NCI-H1694 treated with DMSO at 0.1 percent for 48 hours (cell line): ENCODE data around the gene EIF4H.
"Not testable (repeated sequence)": the region's sequence is repeated elsewhere in the genome, so short reads cannot be mapped to it uniquely, and the experiment has no call there.

Experiments used
- DNase-seq: peaks from one replicate; lab custom pipeline; 2025; lab: John Stamatoyannopoulos, UW

EIF4H gene

DNA sequence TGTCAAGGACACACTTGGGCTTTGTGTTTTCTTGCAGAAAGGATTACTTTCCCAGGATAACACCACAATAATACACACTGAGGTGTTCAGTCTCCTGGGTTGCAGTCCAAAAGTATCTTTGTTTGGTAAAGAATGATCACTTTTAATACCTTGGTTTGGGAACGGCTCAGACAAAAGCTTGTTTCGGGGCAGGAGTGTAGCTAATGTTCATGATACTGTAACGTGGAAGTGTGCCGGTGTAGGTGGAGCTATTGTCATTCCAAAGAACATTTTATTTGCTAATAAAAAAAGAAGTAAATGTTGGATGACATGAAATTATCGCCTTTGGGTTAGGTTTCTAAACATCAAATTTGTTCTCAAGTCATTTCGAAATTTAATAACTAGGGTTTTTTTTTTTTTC is 1.2 kb downstream of the EIF4H start:
- no peak for DNase-seq

DNA sequence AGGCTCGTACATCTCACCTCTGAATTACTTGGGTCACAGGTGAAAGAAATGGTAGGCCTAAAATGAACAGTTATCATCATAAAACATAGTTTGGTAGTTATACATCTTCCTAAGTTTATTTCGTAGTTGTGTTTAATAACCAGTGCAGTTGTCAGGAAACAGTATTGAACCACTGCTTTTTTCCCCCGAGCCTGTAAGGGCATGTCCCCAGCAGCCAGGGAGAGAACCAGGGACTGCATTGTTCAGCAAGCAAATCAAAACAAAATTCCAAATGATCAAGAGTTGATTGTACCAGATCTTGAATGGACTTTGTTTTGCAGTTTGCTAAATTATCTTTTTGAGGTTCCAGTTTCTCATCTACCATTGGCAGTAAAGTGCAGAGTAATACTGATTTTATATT is 2.4 kb downstream of the EIF4H start:
- no peak for DNase-seq

DNA sequence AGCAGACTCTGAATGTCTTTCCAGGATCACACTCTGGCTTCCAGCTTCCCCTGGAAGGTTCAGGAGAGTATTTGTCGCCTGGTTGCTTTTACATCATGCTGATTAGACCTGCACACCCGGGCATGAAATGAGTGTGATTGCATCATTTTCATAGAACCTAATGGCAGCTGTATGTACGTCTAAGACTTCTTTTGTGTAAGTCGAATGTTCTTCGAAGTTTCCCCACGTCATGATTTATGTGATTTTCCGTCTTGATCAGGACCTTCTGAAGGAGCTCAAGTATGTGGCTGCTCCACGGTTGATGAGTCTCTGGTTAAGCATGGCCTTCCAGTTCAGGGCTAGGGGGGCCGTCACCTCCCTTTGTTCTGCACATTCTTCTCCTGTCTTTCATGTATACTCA is 4.5 kb downstream of the EIF4H start:
- no peak for DNase-seq

DNA sequence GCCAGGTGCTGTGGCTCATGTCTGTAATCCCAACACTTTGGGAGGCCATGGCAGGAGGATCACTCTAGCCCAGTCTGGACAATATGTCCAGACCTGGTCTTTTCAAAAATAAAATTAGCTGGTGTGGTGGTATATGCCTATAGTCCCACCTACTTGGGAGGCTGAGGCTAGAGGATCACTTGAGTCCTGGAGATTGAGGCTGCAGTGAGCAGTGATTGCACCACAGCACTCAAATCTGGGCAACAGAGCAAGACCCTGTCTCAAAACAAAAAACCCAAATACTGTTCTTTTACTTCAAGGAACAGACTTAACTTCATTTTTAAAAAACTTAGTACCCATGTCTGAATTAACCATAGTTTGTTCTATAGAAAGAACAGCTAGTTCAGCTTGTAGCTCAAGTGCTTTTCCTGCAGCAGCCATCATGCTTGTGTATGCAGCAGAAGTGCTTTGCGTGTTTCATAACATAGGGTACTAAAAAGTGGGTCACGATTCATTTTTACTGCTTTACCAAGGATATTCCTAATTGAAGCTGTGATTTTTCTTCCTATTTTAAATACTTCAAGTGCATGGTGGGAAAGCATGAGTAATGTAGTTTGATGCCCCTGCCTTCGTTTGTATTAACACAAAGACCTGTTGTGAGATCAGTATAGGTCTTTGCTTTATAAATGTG is 5.9 kb downstream of the EIF4H start:
- DNase-seq: no peak

DNA sequence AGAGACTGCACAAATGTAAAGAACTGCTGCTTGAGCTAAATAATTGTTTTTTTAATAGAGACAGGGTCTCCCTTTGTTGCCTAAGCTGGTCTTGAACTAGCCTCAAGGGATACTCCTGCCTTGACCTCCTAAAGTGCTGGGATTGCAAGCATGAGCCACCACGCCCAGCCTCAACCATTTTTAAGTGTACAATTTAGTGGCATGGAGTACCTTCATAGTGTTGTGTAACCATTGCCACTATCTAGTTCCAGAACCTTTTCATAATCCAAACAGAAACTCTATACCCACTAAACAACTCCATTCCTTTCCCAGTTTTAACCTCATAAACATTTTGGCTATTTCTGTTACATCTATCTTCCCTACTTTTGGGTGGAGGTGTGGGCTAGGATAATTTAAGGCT is 6.7 kb downstream of the EIF4H start:
- DNase-seq: no peak

DNA sequence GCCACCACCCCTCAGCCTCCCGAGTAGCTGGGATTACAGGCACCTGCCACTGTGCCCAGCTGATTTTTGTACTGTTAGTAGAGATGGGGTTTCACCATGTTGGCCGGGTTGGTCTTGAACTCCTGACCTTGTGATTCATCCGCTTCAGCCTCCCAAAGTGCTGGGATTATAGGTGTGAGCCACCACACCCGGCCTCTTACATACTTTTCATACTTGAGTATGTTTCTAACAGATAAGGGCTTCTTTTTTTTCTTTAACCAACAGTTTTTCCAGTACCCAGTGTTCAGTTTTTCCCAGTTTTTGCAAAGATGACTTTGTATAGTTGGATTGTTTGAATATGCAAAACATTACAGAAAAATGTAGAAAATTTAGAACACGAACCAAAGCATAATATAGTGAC is 7.7 kb downstream of the EIF4H start:
- DNase-seq: no peak

DNA sequence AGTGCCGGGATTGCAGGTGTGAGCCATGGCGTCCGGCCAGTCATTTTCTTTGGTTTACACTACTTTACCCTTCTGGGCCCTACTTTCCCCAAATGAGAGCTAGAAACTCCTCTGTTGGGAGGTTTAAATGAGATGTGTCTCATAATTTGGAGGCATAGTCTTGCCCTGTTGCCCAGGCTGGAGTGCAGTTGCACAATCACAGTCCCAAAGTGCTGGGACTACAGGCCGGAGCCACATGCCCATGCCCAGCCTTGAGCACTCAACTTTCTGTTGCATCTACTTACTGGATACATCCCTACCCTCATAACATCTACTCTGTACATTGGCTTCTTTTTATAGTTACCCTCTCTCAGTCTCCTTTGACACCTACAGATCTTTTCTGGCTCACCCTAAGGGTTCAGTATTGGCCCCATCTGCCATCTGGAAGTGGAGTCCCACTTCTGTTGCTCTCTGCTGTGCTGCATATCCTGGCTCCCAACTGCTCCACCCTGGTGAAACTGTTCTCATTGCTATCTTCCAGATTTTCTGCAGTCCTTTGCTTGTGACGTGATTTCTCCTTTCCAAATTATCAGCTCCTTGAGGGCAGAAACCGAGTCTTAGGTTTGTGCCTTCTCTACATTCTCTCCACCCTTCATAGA is 8.4 kb downstream of the EIF4H start:
- no peak for DNase-seq

DNA sequence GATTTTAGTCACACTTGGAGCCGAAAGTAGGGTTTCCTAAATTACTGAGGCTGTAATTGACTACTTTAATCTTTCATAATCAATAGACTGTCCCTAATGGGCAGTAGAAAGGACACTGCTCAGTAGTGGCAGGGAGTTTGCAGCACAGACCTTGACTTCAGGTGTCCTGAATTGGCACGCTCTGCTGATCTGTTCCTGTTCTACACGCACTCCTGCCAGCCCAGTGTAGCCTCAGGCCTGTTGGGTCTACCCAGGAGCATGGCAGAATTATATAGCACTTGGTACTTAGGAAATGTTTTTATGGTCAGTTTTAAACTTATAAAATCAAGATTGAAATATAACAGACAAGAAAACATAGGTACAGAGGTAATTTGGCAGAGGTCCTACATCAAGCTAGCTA is 9.0 kb downstream of the EIF4H start:
- no peak for DNase-seq

DNA sequence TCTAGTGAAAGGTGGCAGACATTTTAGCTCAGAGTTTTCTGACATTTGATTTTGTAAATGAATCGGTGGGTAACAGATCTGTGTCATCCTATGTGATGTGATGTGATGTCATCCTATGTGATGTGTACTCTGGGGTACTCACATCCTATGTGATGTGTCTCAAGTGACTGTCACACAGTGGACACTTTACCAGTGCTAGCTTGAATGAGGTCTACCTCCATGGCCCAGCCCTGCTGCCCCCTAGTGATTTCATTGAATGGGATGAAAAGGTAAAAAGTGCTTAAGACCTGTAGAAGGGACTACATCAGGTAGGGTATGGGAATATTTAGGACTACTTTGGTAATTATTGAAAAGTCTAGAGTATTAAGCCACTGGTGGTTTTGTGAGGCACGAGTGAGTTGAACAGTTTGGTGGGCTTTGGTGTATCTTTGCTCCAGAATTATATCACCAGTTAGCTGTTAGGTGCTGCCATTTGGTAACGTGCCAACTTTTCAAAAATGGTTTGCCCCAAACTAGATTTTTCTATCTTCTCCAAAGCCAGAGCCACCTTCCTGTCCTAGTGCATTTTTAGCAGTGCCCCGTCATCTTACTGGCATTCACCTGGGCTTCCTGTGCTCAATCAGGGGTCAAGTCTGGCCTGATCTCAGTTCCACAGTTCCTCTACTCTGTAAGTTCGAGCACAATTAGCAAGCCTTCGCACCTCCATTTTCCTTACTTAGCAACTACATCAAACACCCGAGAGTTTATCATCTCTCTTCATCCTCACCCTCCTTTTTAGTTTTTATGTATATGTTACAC is 9.7 kb downstream of the EIF4H start:
- no peak for DNase-seq

DNA sequence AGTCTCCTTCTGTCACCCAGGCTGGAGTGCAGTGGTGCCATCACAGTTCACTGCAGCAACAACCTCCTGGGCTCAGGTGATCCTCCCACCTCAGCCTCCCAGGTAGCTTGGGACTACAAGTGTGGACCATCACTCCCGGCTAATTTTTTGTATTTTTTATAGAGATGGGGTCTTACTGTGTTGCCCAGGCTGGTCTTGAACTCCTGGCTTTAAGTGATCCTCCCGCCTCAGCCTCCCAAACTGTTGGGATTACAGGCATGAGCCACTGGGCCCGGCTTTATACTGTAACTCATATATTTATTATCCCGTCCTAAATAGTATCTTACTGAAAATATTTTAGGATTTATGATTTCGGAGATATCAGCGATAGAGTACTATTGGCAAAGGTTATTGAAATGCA is 10.9 kb downstream of the EIF4H start:
- DNase-seq: no peak

DNA sequence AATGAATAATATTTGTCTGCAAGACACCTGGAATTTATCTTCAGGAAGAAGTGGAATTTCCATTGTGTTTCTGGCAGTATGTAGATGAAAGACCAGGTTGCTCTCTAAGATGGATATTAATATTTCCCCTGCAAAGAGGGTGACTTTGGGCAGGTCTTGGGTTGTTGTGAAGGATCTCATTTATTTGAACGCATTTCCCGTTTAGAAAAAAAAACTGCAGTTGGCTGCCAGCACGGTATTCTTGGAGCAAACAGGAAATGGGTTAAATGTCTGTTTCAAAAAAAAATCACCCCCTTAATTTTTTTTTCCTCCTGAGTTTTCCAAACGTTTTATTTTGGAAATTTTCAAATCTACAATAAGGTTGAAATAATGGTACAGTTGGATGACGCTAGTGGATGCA is 11.5 kb downstream of the EIF4H start:
- DNase-seq: no peak

DNA sequence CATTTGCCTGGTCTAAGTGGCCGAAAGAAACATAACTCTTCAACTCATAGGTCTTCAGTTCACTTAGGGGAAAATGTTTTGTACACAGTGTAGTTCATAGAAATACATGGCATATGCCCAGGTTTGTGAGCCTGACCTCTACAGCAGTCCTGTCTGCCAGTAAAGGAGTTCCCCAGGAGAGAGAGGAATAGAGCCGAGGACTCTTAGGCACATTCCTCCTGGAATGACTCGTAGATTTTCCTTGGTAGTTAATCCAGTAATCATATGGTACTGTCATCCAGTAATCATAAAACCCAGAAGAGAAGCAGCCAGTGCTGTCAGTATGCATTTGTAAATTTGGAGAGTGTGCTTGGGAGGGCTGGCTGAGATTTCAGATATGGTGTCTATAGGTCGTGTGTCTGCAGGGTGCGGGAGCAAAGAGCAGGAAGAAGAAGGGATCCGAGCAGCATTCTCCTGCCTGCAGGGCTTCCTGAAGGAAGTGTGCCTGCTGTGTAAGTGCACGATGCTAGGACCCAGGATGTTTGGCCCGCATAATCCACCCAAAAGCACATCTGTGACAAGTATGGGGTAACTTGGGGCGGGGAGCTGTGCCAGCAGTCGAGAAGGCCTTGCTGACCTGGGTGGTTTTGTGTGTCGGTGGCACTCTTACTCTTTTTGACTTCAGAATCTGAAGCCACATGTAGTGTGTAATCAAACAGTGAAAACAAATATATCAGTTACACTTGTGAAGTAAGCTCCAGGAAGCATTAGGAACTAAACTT is 13.9 kb downstream of the EIF4H start:
- DNase-seq: no peak

DNA sequence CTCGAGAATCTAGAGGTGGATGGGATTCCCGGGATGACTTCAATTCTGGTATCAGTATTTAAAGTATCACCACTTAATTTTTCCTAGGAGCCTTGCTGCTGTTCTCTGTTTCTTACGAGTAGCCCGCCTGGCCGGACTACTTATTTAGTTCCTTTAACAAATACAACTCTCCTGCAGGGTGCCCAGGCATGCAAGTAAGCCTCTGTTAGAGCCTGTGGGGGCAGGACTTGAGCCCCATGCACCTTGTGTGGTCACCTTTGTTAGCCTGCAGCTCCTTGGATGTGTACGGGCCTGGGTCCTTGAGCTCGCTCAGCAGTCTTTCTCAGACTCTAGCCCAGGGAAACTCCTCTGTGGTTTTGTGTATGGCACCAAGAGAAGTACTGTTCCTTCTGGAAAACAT is 16.1 kb downstream of the EIF4H start:
- no peak for DNase-seq

DNA sequence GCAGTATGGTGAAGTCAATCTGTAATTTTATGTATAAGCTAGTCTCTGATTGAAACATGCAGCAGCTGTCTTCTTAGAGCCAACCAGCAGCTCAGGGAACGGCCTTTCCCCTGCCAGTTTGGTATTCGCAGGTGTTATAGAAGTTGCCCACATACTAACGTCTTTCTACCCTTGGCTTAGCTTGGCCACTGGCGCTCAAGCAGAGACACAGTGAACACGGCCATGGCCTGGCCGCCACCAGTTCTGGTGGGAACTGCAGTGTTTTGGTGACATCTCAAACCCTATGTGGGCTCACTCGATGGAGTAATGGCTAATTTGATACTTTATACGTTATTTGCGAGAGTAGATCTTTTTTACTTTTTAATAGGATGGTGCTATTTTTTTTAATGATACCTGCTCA is 17.1 kb downstream of the EIF4H start:
- no peak for DNase-seq

DNA sequence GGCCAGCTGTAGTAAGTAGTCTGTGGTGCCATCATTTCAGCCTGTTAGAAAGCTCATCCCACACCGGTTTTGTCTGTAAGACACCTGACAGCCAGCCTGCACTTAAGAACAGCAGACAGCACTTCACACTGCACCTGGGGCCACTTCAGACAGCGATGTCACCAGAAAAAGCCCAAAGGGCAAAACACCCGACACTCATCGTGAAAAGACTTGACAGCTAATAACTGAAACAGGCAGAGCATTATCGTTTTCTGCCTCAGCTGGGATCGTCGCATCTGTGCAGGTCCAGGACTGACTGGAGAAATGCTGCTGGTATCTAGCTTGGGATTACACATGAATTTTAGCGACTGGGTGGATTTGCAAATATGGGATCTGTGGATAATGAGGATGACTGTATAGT is 18.9 kb downstream of the EIF4H start:
- no peak for DNase-seq

DNA sequence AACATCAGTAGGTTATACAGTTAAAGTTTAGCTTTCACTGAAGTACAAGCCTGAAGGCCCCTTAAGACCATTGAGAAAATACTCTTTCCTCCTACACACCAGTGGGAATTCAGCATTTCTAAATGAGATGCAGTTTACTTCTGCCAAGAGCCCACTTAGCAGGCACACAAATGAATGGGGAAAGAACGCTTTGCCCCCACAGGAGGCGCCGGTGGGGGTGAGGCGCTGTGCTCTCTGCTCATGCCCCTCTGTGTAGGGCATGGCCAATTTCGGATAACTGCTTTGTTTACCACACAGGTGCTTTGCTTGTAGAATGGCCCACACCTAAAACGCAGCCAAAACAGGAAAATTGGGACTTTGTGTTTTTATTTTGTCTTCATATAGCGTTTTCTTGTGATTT is 19.8 kb downstream of the EIF4H start:
- no peak for DNase-seq

DNA sequence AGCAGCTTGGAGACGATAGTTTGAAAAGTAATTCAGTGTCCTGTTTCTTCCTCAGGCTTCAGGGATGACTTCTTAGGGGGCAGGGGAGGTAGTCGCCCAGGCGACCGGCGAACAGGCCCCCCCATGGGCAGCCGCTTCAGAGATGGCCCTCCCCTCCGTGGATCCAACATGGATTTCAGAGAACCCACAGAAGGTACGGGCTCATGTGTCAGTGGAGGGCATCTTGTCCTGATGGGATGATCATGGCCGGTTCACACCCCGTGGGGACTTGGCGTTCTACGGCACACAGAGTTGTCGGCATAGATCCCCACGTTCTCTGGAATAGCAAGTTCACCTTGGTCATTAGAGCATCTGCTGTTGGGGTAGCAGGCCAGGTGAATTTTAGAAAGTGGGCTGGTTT is 20.5 kb downstream of the EIF4H start:
- DNase-seq: no peak

DNA sequence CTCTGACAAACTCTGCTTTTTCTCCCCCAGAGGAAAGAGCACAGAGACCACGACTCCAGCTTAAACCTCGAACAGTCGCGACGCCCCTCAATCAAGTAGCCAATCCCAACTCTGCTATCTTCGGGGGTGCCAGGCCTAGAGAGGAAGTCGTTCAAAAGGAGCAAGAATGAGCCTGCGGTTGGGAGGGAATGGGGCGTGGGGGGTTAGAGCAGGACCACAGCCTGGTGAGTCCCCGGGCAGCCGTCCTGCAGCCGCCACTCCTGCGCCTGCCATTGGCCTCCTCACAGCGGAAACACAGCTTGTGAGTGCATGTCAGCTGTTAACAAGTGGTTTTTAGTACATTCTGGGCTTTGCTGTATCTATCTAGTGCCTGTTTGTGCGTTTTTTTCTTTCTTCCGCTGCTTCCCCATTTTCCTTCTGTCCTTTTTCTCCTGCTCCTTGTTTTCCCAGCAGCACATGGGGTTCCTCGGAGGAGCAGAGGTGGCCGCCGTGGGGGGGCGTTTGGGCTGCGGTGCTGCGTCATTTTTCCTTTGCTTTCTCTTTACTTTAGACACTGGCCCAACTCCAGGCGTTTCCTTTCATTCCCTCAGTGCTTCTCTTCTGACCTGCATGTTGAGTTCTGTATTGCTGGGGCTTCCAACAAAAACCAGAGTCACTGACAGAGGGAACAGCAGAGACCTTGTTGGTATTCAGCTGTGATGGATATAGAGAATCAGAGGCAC is 21.1 kb downstream of the EIF4H start:
- not testable (repeated sequence) for DNase-seq

DNA sequence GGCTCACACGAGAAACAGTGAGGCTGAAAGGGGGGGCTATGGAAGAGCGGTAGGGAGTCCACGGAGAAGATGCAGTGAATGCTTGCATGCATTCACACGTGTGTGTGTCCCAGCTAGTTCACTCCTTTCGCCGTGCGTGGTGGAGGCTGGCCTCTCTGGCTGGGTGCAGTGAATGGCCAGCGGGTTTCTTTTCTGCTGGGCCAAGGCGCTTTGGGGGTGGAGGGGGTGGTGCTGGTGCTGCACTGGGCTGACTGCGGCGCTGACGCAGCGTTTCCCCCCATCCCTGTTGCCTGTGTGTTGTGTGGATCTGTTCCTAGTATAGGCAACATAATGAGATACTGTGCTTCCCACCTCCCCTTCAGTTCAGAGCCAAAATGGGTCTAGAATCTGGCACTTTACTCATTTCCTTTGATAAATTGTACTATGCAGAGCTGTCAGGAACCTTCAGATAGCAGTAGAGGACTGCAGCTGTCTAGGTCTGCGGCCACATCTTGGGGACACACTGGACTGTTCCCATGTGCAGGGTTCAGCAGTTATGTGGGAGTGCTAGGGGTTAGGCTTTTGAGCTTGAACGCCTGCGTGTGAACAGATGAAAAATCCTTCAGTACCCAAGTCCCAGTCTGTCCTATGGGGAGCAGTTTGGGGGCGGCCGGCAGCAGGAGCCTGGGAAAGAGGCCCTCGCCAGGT is 22.0 kb downstream of the EIF4H start:
- DNase-seq: not testable (repeated sequence)

DNA sequence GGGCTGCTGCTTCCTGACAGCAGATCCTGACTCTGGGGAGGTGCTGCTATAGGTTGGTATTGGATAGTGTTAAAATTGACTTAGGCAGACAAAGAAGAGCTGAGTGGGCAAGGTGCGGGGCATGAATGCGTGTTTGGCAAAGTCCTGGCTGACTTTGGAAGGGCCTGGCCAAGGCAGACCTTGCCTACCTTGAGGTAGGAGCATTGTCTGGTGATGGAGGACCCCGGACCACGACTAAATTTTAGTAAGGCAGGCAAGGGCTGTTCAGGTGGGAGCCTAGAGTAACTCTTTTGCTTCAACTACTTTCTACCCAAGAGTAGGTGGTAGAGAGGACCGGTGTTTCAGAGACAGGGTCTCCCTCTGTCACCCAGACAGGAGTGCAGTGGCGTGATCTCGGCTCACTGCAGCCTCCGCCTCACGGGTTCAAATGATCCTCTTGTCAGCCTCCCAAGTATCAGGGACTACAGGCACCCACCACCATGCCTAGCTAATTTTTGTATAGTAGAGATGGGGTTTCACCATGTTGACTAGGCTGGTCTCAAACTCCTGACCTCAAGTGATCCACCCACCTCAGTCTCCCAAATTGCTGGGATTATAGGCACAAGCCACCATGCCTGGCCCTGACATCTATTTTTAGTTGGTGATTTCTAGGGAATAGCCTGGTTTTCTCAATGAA is 23.4 kb downstream of the EIF4H start:
- no peak for DNase-seq
